ENCODE measurements around the gene FNDC3B. TPM values are rescaled to one million over a fixed set of nuclear protein-coding genes. Genes with fewer than 3 reads are reported as not detected.

FNDC3B gene
- polyA plus RNA-seq, 2 of the 4 experiments (the other 2 are of a cell fraction) = 29.5 to 33.6 TPM

GRCh38 chr3:172249039-172249438 is 209.7 kb downstream of the FNDC3B start:
- no peak for FAIRE-seq
- ChIA-PET POLR2A (no interaction called here), CTCF (no interaction called here)
- Histone ChIP-seq H3K4me2 (no peak overlapping the region), H3K9me3 (no peaks in the 10 kb centered on the region), H3K4me1 (peaks cover 44% of the 10 kb centered on the region), H3K27ac (no peak overlapping the region), H3K4me3 (no peak overlapping the region)
- TF ChIP-seq MAFK (IDR thresholded peaks at IDR 0.05; ENCODE audit: partially characterized antibody) (peak; percentile 10), HOXB5 (CRISPR knock-in tag; IDR thresholded peaks at IDR 0.05) (no peak)
- 0 out of 6 replicates have a peak, but pooled peaks of 1 of the 2 experiments have one; percentile 32 for ATAC-seq
- 67% methylated on average over 1 of the region's 1 CpG for WGBS (ENCODE audit: missing lambda C conversion rate)
- no peak for DNase-seq (ENCODE audit: low read depth in 1 of 2, low spot score in 1 of 2)

- Histone ChIP-seq H3K4me3 (no peak overlapping the region), H3K4me1 (peaks cover 52% of the 10 kb centered on the region), H3K9me3 (no peaks in the 10 kb centered on the region), H3K4me2 (no peak overlapping the region), H3K27ac (no peak overlapping the region)
- ChIA-PET POLR2A (no interaction called here), CTCF (no interaction called here)
- ATAC-seq (no peak), FAIRE-seq (no peak), DNase-seq (ENCODE audit: low read depth in 1 of 2, low spot score in 1 of 2) (no peak)
- TF ChIP-seq ZNF302 (CRISPR knock-in tag; IDR thresholded peaks at IDR 0.05) (no peak), SMC3 (IDR thresholded peaks at IDR 0.05) (no peak), RCOR1 (IDR thresholded peaks at IDR 0.05; ENCODE audit: low read depth, low read length) (no peak), HOXB13 (CRISPR knock-in tag; IDR thresholded peaks at IDR 0.05; ENCODE audit: low read depth) (no peak), EP300 (IDR thresholded peaks at IDR 0.05) (no peak), BCL3 (IDR thresholded peaks at IDR 0.05) (no peak), FOXS1 (CRISPR knock-in tag; IDR thresholded peaks at IDR 0.05) (no peak), RAD21 (conservative IDR thresholded peaks at IDR 0.05 in 1 of 2, IDR thresholded peaks at IDR 0.05 in 1 of 2) (no peak), HOXB5 (CRISPR knock-in tag; IDR thresholded peaks at IDR 0.05) (no peak), CHD2 (IDR thresholded peaks at IDR 0.05; ENCODE audit: low read length, partially characterized antibody) (no peak), USF2 (IDR thresholded peaks at IDR 0.05) (no peak), MAFK (IDR thresholded peaks at IDR 0.05; ENCODE audit: partially characterized antibody) (no peak), PBX3 (IDR thresholded peaks at IDR 0.05) (no peak), ZFP36 (IDR thresholded peaks at IDR 0.05; ENCODE audit: borderline replicate concordance, partially characterized antibody) (no peak), RARB (CRISPR knock-in tag; IDR thresholded peaks at IDR 0.05) (no peak), MAZ (IDR thresholded peaks at IDR 0.05; ENCODE audit: borderline replicate concordance, low read depth, low read length) (no peak), EHMT2 (IDR thresholded peaks at IDR 0.05; ENCODE audit: low read depth) (no peak), RFX5 (IDR thresholded peaks at IDR 0.05) (no peak)
- 97% methylated on average over 13 of the region's 13 CpGs for WGBS (ENCODE audit: missing lambda C conversion rate)
Observed at GRCh38 chr3:172251211-172251610, 211.8 kb downstream of the FNDC3B start.

GRCh38 chr3:172253200-172253599 is 213.8 kb downstream of the FNDC3B start:
- ChIA-PET POLR2A (no interaction called here), CTCF (no interaction called here)
- Histone ChIP-seq H3K4me1 (peaks cover 57% of the 10 kb centered on the region), H3K9me3 (no peaks in the 10 kb centered on the region), H3K4me2 (no peak overlapping the region), H3K4me3 (no peak overlapping the region), H3K27ac (peak overlapping the region in 1 of 2 experiments; percentile 42; a peak in 1 of 6 replicates)
- FAIRE-seq (no peak), ATAC-seq (no peak), DNase-seq (ENCODE audit: low read depth in 1 of 2, low spot score in 1 of 2) (no peak)
- WGBS (ENCODE audit: missing lambda C conversion rate) = 91% methylated on average over 5 of the region's 5 CpGs
- TF ChIP-seq ATOH8 (CRISPR knock-in tag; IDR thresholded peaks at IDR 0.05; ENCODE audit: low read depth) = no peak
- TF ChIP-seq CTCF (IDR thresholded peaks at IDR 0.05) = no peak
- no peak for TF ChIP-seq HES2 (IDR thresholded peaks at IDR 0.05)
- TF ChIP-seq MAFK (IDR thresholded peaks at IDR 0.05; ENCODE audit: partially characterized antibody) = no peak
- TF ChIP-seq MAX (IDR thresholded peaks at IDR 0.05) = no peak
- no peak for TF ChIP-seq FOXS1 (CRISPR knock-in tag; IDR thresholded peaks at IDR 0.05)
- TF ChIP-seq PHF8 (IDR thresholded peaks at IDR 0.05; ENCODE audit: borderline replicate concordance, low read depth) = no peak
- no peak for TF ChIP-seq CBX2 (IDR thresholded peaks at IDR 0.05; ENCODE audit: borderline replicate concordance, low read depth)
- TF ChIP-seq FOSB (CRISPR knock-in tag; IDR thresholded peaks at IDR 0.05) = no peak
- TF ChIP-seq PBX3 (IDR thresholded peaks at IDR 0.05) = no peak
- TF ChIP-seq CEBPB (IDR thresholded peaks at IDR 0.05) = no peak
- TF ChIP-seq JUNB (IDR thresholded peaks at IDR 0.05) = no peak
- no peak for TF ChIP-seq RFX5 (IDR thresholded peaks at IDR 0.05)

All from A549 (cell line).